ENCODE data around the gene MVB12B. TPM values are rescaled to one million over a fixed set of nuclear protein-coding genes. Genes with fewer than 3 reads are reported as not detected.

MVB12B gene
- total RNA-seq, 4 donors from 2014 or later = 10.2 to 25.7 (median 14.0) TPM

DNA sequence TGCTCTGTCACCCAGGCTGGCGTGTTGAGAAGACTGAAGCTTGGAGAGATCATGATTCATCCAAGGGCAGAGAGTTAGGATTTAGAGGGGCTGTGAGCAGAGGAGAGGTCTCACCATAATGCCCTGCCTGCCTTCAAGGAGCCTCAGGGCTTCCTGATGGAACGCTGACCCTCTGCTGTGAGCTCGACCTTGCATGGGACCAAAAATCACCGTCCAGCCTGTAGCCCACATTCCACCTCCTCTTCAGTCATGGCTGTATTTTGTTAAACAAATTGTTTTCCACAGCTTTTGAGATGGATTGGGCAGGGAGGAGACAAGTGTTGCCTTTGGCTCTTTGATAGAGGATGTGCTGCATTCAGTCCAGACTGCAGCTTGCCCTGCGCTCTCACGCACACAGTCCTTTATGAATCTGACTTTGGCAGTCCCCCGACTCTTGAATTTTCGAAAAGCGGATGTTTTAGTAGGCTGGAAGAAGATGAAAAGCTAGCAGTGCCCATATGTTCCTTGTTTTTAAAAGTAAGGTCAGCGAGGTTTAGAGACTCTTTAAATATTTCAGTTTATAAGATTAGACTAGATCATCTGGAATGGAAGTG is 79.5 kb downstream of the MVB12B start:
- no peaks in the 10 kb centered on the region for H3K27me3 ChIP-seq
- no peak overlapping the region for H3K4me3 ChIP-seq
- no peaks in the 10 kb centered on the region for H3K9me3 ChIP-seq
- no peak for DNase-seq (ENCODE audit: low spot score in 2 of 2)
- peaks cover 9% of the 10 kb centered on the region for H3K4me1 ChIP-seq
- TF ChIP-seq, protein P1, sequence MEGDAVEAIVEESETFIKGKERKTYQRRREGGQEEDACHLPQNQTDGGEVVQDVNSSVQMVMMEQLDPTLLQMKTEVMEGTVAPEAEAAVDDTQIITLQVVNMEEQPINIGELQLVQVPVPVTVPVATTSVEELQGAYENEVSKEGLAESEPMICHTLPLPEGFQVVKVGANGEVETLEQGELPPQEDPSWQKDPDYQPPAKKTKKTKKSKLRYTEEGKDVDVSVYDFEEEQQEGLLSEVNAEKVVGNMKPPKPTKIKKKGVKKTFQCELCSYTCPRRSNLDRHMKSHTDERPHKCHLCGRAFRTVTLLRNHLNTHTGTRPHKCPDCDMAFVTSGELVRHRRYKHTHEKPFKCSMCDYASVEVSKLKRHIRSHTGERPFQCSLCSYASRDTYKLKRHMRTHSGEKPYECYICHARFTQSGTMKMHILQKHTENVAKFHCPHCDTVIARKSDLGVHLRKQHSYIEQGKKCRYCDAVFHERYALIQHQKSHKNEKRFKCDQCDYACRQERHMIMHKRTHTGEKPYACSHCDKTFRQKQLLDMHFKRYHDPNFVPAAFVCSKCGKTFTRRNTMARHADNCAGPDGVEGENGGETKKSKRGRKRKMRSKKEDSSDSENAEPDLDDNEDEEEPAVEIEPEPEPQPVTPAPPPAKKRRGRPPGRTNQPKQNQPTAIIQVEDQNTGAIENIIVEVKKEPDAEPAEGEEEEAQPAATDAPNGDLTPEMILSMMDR (IDR thresholded peaks at IDR 0.05) = no peak
- no peak for TF ChIP-seq EP300 (IDR thresholded peaks at IDR 0.05)
- TF ChIP-seq POLR2A (IDR thresholded peaks at IDR 0.05) = no peak
- no peak for TF ChIP-seq POLR2AphosphoS5 (IDR thresholded peaks at IDR 0.05)
- WGBS = 76% methylated on average over 10 of the region's 10 CpGs
- H3K36me3 ChIP-seq = peaks cover 8% of the 10 kb centered on the region
- peak overlapping the region; percentile 64 for H3K27ac ChIP-seq

DNA sequence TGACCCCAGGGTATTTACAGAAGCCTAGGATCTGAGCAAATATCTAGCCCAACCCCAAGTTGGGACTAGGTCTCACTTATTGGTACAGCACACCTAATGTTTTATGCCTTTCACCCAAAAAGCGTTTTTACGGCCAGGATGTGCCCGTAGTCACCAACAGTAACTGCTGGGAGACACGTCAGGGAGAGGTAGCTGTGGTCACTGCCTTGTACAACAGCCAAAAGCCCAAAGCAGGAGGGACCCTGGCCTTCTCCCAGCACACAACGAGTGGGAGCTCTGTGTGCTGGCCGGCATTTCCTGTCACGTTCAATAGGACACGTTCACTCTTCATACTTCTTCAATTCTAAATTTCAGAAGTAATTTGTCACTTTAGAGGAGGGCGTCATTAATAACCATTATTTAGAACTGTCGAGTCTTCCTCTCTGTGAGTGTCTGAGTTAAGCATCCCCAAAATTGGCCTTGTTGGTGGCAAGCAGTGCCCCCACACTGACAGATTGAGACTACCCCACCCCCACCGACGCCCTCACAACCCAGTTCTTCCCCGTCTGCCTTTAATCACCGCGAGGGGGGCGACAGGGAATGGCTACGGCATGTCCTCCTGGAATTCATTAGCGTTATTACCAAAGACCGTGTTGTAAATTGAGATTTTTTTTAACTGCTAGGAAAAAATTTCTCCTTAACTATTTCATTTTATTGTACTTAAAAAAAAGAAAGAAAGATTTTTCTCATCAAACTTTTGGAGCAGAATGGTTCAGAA is 80.7 kb downstream of the MVB12B start:
- Histone ChIP-seq H3K27ac (peak overlapping the region; percentile 64), H3K4me1 (peaks cover 15% of the 10 kb centered on the region), H3K9me3 (no peaks in the 10 kb centered on the region), H3K4me3 (no peak overlapping the region), H3K27me3 (no peaks in the 10 kb centered on the region), H3K36me3 (peaks cover 8% of the 10 kb centered on the region)
- TF ChIP-seq, protein P1 (IDR thresholded peaks at IDR 0.05) = no peak
- TF ChIP-seq EP300 (IDR thresholded peaks at IDR 0.05) (no peak), POLR2A (IDR thresholded peaks at IDR 0.05) (no peak), POLR2AphosphoS5 (IDR thresholded peaks at IDR 0.05) (no peak)
- 72% methylated on average over 19 of the region's 19 CpGs for whole genome bisulfite sequencing
- no peak for DNase-seq (ENCODE audit: low spot score in 2 of 2)

DNA sequence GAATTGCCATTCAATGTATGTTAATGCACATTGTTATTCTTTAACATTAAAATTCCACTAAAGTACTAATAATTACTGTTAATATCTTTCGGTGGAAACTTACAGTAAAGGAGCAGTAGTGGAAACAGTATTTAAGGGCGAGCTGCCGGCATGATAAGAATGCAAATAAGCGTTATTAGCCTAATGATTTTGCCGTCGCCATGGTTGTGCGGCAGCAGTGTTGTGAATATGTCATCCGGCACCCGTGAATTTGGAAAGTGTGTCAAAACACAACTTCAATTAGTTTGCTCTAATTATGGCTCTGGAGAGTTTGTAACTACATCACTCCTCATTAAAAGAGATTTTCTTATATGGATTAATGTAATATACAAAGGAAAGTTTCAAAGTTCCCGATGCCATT is 81.4 kb downstream of the MVB12B start:
- H3K27ac ChIP-seq = no peak overlapping the region
- H3K4me1 ChIP-seq = peaks cover 18% of the 10 kb centered on the region
- no peaks in the 10 kb centered on the region for H3K27me3 ChIP-seq
- TF ChIP-seq POLR2AphosphoS5 (IDR thresholded peaks at IDR 0.05) = no peak
- no peak for TF ChIP-seq EP300 (IDR thresholded peaks at IDR 0.05)
- no peak for TF ChIP-seq POLR2A (IDR thresholded peaks at IDR 0.05)
- TF ChIP-seq, protein P1 (IDR thresholded peaks at IDR 0.05) = no peak
- no peak for DNase-seq (ENCODE audit: low spot score in 2 of 2)
- H3K36me3 ChIP-seq = peaks cover 8% of the 10 kb centered on the region
- H3K4me3 ChIP-seq = no peak overlapping the region
- no peaks in the 10 kb centered on the region for H3K9me3 ChIP-seq
- WGBS = 91% methylated on average over 10 of the region's 10 CpGs

DNA sequence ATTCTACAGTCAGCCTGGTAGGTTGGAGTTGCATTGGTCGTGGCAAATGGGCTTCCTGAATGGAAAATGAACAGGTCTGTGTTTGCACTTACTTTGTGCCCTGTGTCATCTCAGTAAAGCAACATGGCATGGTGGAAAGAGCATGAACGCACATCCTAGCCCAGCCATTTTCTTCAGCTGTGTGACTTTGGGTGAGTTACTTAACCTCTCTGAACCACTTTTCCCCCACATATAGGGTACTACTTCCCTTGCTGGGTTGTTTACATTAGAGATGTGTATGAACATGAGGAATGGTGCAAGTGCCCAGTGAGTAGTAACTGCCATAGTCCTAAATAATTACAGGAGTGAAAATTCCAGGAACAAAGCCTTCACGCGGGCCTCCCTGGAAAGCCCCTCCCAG is 83.6 kb downstream of the MVB12B start:
- 86% methylated on average over 4 of the region's 4 CpGs for WGBS

More for the DNA sequence above, 83.6 kb downstream of the MVB12B start:
- no peak for TF ChIP-seq EP300 (IDR thresholded peaks at IDR 0.05)
- no peak for TF ChIP-seq POLR2AphosphoS5 (IDR thresholded peaks at IDR 0.05)
- no peak for TF ChIP-seq POLR2A (IDR thresholded peaks at IDR 0.05)
- TF ChIP-seq, protein P1 (IDR thresholded peaks at IDR 0.05) = no peak
- H3K9me3 ChIP-seq = no peaks in the 10 kb centered on the region
- no peak overlapping the region for H3K4me3 ChIP-seq
- peaks cover 18% of the 10 kb centered on the region for H3K4me1 ChIP-seq
- no peak for DNase-seq (ENCODE audit: low spot score in 2 of 2)
- no peak overlapping the region for H3K27ac ChIP-seq
- peaks cover 8% of the 10 kb centered on the region for H3K36me3 ChIP-seq
- no peaks in the 10 kb centered on the region for H3K27me3 ChIP-seq
